Activated naive CD4-positive, alpha-beta T cell treated with anti-CD3 and anti-CD28 coated beads, Interleukin-2, amount 50 U/mL, for 16 hours (primary cell): Measurements from ENCODE around the gene ATP12A.

Experiments used
- DNase-seq: peaks from one replicate; pipeline ENCODE4 v3.0.0-alpha.2; 2020

Gene ATP12A

GRCh38 chr13:24664726-24665409, 15.3 kb upstream of the ATP12A start:
- DNase-seq, result no peak

GRCh38 chr13:24668511-24668910, 11.7 kb upstream of the ATP12A start:
- no peak for DNase-seq

- DNase-seq, result no peak
Measured at GRCh38 chr13:24668955-24669582, 11.1 kb upstream of the ATP12A start.

GRCh38 chr13:24670174-24670573, 10.0 kb upstream of the ATP12A start:
- no peak for DNase-seq

GRCh38 chr13:24670961-24671381, 9.2 kb upstream of the ATP12A start:
- no peak for DNase-seq

GRCh38 chr13:24671386-24672113, 8.7 kb upstream of the ATP12A start:
- no peak for DNase-seq

GRCh38 chr13:24672141-24673132, 7.8 kb upstream of the ATP12A start:
- DNase-seq, result no peak

GRCh38 chr13:24675806-24676570, 4.2 kb upstream of the ATP12A start:
- no peak for DNase-seq

GRCh38 chr13:24678151-24678550, 2.1 kb upstream of the ATP12A start:
- DNase-seq, result no peak

- DNase-seq, result no peak
Measured at GRCh38 chr13:24679686-24680085, 522 bp upstream of the ATP12A start.

GRCh38 chr13:24680921-24681604, 855 bp downstream of the ATP12A start:
- DNase-seq, result no peak

- no peak for DNase-seq
Measured at GRCh38 chr13:24681930-24682329, 1.7 kb downstream of the ATP12A start.

GRCh38 chr13:24682353-24682752, 2.1 kb downstream of the ATP12A start:
- DNase-seq, result no peak

GRCh38 chr13:24683351-24683750, 3.1 kb downstream of the ATP12A start:
- no peak for DNase-seq

GRCh38 chr13:24683838-24684599, 3.8 kb downstream of the ATP12A start:
- DNase-seq, result peak; percentile 63

GRCh38 chr13:24684600-24684998, 4.4 kb downstream of the ATP12A start:
- peak; percentile 18 for DNase-seq

GRCh38 chr13:24685314-24685713, 5.1 kb downstream of the ATP12A start:
- DNase-seq, result no peak

GRCh38 chr13:24687611-24688010, 7.4 kb downstream of the ATP12A start:
- no peak for DNase-seq

- no peak for DNase-seq
Measured at GRCh38 chr13:24688111-24688510, 7.9 kb downstream of the ATP12A start.

GRCh38 chr13:24688950-24689349, 8.7 kb downstream of the ATP12A start:
- no peak for DNase-seq

GRCh38 chr13:24691381-24691780, 11.2 kb downstream of the ATP12A start:
- DNase-seq, result no peak
